IMR-90 (cell line): ENCODE results near the gene LHFPL6. TPM values are rescaled to one million over a fixed set of nuclear protein-coding genes. Genes with fewer than 3 reads are reported as not detected.

ENCODE experiments used
- ATAC-seq: fragments of 200-7000 bp; cut with Tn5 transposase; 2 replicates; pipeline ENCODE4 v1.9.1; 2020; ENCODE audit warnings: low read depth, mild to moderate bottlenecking, moderate library complexity
- BruUV-seq: library from RNA; stranded (reverse); fragments of 400-500 nt; replicated peaks from 2 replicates; lab custom pipeline; 2021; lab: Mats Ljungman, UMichigan
- CTCF ChIA-PET: fragments of 300-600 bp; formaldehyde crosslinking; extraction: SDS; loops from one replicate; lab custom pipeline; 2021; ENCODE audit warnings: antibody characterized with exemption; lab: Yijun Ruan, JAX
- POLR2A ChIA-PET: fragments of 300-600 bp; sonication (Branson Sonifier 250); formaldehyde crosslinking; loops from one replicate; lab custom pipeline; 2022; ENCODE audit warnings: antibody characterized with exemption; ENCODE audit not compliant: unreplicated experiment; lab: Charles Lee
- DNase-seq: peaks from one replicate; pipeline ENCODE4 v3.0.0; 2013
- H2AFZ ChIP-seq: replicated peaks from 2 replicates; pipeline ENCODE3; 2013; ENCODE audit warnings: low read length, mild to moderate bottlenecking; ENCODE audit not compliant: poor library complexity
- H2AK5ac ChIP-seq: 2 replicates; pipeline ENCODE4 v1.6.1; 2013; ENCODE audit warnings: low read depth, low read length, inconsistent platforms
- H2AK9ac ChIP-seq: replicated peaks from 2 replicates; pipeline ENCODE3; 2013; ENCODE audit warnings: mild to moderate bottlenecking, low read depth, low read length, moderate library complexity; ENCODE audit not compliant: poor library complexity
- H2BK120ac ChIP-seq: 2 replicates; pipeline ENCODE4 v1.6.1; 2013; ENCODE audit warnings: low read depth, low read length, inconsistent platforms
- H2BK15ac ChIP-seq: 3 replicates; pipeline ENCODE4 v1.6.1; 2013; ENCODE audit warnings: low read depth, low read length, inconsistent platforms
- H2BK20ac ChIP-seq: 2 replicates; pipeline ENCODE4 v1.6.1; 2013; ENCODE audit warnings: low read depth, mild to moderate bottlenecking, inconsistent platforms, low read length, moderate library complexity
- H2BK5ac ChIP-seq: 2 replicates; pipeline ENCODE4 v1.6.1; 2013; ENCODE audit warnings: mild to moderate bottlenecking, low read depth, low read length, inconsistent platforms; ENCODE audit not compliant: poor library complexity, severe bottlenecking
- H3K14ac ChIP-seq: replicated peaks from 2 replicates; pipeline ENCODE4 v1.6.1; 2013; ENCODE audit warnings: low read depth, low read length, inconsistent platforms
- H3K18ac ChIP-seq: 2 replicates; pipeline ENCODE4 v1.6.1; 2013; ENCODE audit warnings: low read depth, low read length, control low read depth
- H3K23ac ChIP-seq: 2 replicates; pipeline ENCODE4 v1.6.1; 2013; ENCODE audit warnings: low read depth, low read length, inconsistent platforms
- H3K27ac ChIP-seq: 2 replicates; pipeline ENCODE4 v1.5.1; 2013; ENCODE audit warnings: mild to moderate bottlenecking, control low read depth, low read length; ENCODE audit not compliant: insufficient read depth
- H3K27me3 ChIP-seq: 2 replicates; pipeline ENCODE4 v1.6.1; 2013; ENCODE audit warnings: low read length; ENCODE audit not compliant: control insufficient read depth, insufficient read depth
- H3K36me3 ChIP-seq: 2 replicates; pipeline ENCODE4 v1.6.1; 2013; ENCODE audit warnings: low read length, mixed read lengths; ENCODE audit not compliant: control insufficient read depth, insufficient read depth
- H3K4ac ChIP-seq: 2 replicates; pipeline ENCODE4 v1.6.1; 2013; ENCODE audit warnings: low read depth, low read length, inconsistent platforms
- H3K4me1 ChIP-seq: 2 replicates; pipeline ENCODE4 v1.6.1; 2013; ENCODE audit warnings: low read length, mixed read lengths; ENCODE audit not compliant: control insufficient read depth, insufficient read depth
- H3K4me2 ChIP-seq: 2 replicates; pipeline ENCODE4 v1.6.1; 2013; ENCODE audit warnings: low read depth, mild to moderate bottlenecking, control low read depth, low read length, moderate library complexity
- H3K4me3 ChIP-seq: 2 replicates; pipeline ENCODE4 v1.5.1; 2013; ENCODE audit warnings: low read depth, mild to moderate bottlenecking, control low read depth, low read length, moderate library complexity; ENCODE audit not compliant: insufficient read depth
- H3K56ac ChIP-seq: 2 replicates; pipeline ENCODE4 v1.6.1; 2013; ENCODE audit warnings: low read length, inconsistent platforms; ENCODE audit not compliant: insufficient read depth; ENCODE audit errors: extremely low read depth
- H3K79me1 ChIP-seq, 2 experiments: 2 replicates each; pipeline ENCODE4 v1.6.1; 2013; ENCODE audit warnings: low read length in 2 of 2, inconsistent platforms in 1 of 2, low read depth in 1 of 2
- H3K9ac ChIP-seq: 2 replicates; pipeline ENCODE4 v1.6.1; 2013; ENCODE audit warnings: low read depth, low read length, control low read depth
- H3K9me1 ChIP-seq: 2 replicates; pipeline ENCODE4 v1.6.1; 2013; ENCODE audit warnings: low read length, inconsistent platforms; ENCODE audit not compliant: insufficient read depth
- H3K9me3 ChIP-seq: 2 replicates; pipeline ENCODE4 v1.6.1; 2013; ENCODE audit warnings: low read length; ENCODE audit not compliant: control insufficient read depth, insufficient read depth
- H4K20me1 ChIP-seq: 2 replicates; pipeline ENCODE4 v1.6.1; 2013; ENCODE audit warnings: low read length, inconsistent platforms; ENCODE audit not compliant: insufficient read depth
- H4K5ac ChIP-seq: 2 replicates; pipeline ENCODE4 v1.6.1; 2013; ENCODE audit warnings: mild to moderate bottlenecking, low read depth, low read length, control low read depth
- H4K8ac ChIP-seq, 2 experiments: 2 replicates each; pipeline ENCODE4 v1.6.1; 2013; ENCODE audit warnings: low read depth in 2 of 2, low read length in 2 of 2, control low read depth in 1 of 2, inconsistent platforms in 1 of 2
- H4K91ac ChIP-seq: 2 replicates; pipeline ENCODE4 v1.6.1; 2013; ENCODE audit warnings: low read depth, low read length, inconsistent platforms; ENCODE audit not compliant: insufficient read depth
- CEBPB ChIP-seq: IDR thresholded peaks from 2 replicates; pipeline ENCODE4 v1.6.1; 2012; ENCODE audit warnings: low read depth, low read length, improper control_type of control experiment
- FOS ChIP-seq: fragments of 150-350 bp; IDR thresholded peaks from 2 replicates; pipeline ENCODE4 v1.6.1; 2016; ENCODE audit warnings: low read depth, low read length
- MXI1 ChIP-seq: IDR thresholded peaks from 2 replicates; pipeline ENCODE4 v1.6.1; 2012; ENCODE audit warnings: low read depth, mild to moderate bottlenecking, low read length, moderate library complexity, borderline replicate concordance
- NFE2L2 ChIP-seq: fragments of 150-350 bp; IDR thresholded peaks from 2 replicates; pipeline ENCODE4 v1.6.1; 2016; ENCODE audit warnings: low read depth, mild to moderate bottlenecking, low read length
- POLR2A ChIP-seq: IDR thresholded peaks from 2 replicates; pipeline ENCODE4 v1.6.1; 2012; ENCODE audit warnings: mild to moderate bottlenecking, low read depth, low read length
- RCOR1 ChIP-seq: IDR thresholded peaks from 2 replicates; pipeline ENCODE4 v1.6.1; 2012; ENCODE audit warnings: mild to moderate bottlenecking, low read length, improper control_type of control experiment; ENCODE audit not compliant: insufficient replicate concordance
- RFX5 ChIP-seq: IDR thresholded peaks from 2 replicates; pipeline ENCODE4 v1.8.0; 2012; ENCODE audit warnings: low read depth, mild to moderate bottlenecking, low read length, moderate library complexity
- WGBS, 2 experiments: methylation state at CpG; one replicate each; pipeline versions ENCODE4 v1.1.5 to v1.1.7; 2013; ENCODE audit warnings: missing lambda C conversion rate in 2 of 2; ENCODE audit not compliant: insufficient read length in 1 of 2; ENCODE audit errors: extremely low coverage in 2 of 2; 5-methylcytosine and 5-hydroxymethylcytosine counted together
- dilution Hi-C: fragments of 300-500 bp; cut with HindIII; formaldehyde crosslinking; loops from one replicate; pipeline ENCODE4 v1.14.3; 2018; ENCODE audit warnings: low sequenced_read_pairs; ENCODE audit not compliant: unreplicated experiment
- in situ Hi-C: fragments of 300-500 bp; cut with MboI; formaldehyde crosslinking; loops from 3 replicates; pipeline ENCODE4 v1.14.3; 2019; ENCODE audit warnings: low sequenced_read_pairs, inconsistent platforms, mixed read lengths
- intact Hi-C: fragments of 100-400 bp; cut with micrococcal nuclease; formaldehyde crosslinking; loops from 2 replicates; pipeline ENCODE4 v1.10.0; 2022
- polyA plus RNA-seq, 3 experiments: library from polyadenylated mRNA; depleted of rRNA; stranded (reverse); fragments of >200 nt; gene quantifications; 2 replicates each; pipeline ENCODE4 v1.2.3, GENCODE V29; 2012; ENCODE audit warnings: low replicate concordance in 1 of 3
- total RNA-seq: library from RNA; depleted of rRNA; stranded (reverse); fragments of >200 nt; gene quantifications from 2 replicates; pipeline ENCODE4 v1.2.3, GENCODE V29; 2012
- TF ChIP-seq, protein P1 (sequence below): fragments of 150-350 bp; IDR thresholded peaks from 2 replicates; pipeline ENCODE4 v1.6.1; 2017; ENCODE audit warnings: mild to moderate bottlenecking, antibody characterized with exemption, low read length, low read depth
- TF ChIP-seq, protein P2 (sequence below): fragments of 150-350 bp; IDR thresholded peaks from 2 replicates; pipeline ENCODE4 v1.6.1; 2016; ENCODE audit warnings: low read depth, mild to moderate bottlenecking, low read length, moderate library complexity, borderline replicate concordance
- TF ChIP-seq, protein P3 (sequence below): conservative IDR thresholded peaks from 2 replicates; pipeline ENCODE4 v1.5.1; 2012; ENCODE audit warnings: mild to moderate bottlenecking, low read depth, low read length, improper control_type of control experiment

The LHFPL6 gene
- total and polyA plus RNA-seq, 2 of the 4 experiments (the other 2 are of a cell fraction) = 24.7 to 36.1 TPM

DNA sequence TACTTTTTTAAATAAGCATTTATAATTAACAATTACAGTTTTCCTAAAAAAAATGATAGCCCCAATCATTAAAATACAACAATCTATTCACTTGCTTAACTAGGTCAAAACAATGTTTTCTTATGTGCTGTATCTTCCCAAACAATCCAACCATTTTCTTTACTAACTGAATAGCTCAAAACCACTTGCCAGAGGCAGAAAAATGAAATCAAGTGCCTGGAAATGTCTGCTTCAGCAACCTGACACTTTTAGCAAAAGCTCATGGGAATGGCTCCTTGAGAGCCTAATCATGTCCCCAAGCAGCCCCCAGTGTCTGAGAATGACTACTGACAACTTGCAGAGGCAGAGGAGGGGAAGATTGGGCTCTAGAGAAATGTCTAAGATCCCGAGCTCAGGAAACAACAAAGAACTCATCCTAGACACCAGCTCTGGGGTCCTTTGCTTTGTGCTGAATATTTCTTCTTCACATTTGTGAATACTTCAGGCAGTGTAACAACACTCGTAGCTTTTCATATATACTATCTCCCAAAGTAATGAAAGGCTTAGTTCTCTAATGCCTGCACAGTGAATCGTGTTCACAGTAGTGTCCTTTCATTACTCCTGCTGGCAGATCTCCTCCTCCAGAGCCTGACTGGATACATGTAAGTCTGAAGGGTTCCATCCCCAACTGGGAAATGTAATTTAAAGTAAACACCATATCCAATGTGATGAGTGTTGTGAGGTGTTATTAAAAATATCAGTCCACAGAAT, 280.0 kb downstream of the LHFPL6 start:
- no peak overlapping the region for H4K91ac ChIP-seq
- TF ChIP-seq FOS = no peak
- no peak for TF ChIP-seq RCOR1
- no peak for TF ChIP-seq RFX5
- TF ChIP-seq POLR2A = no peak
- TF ChIP-seq, protein P1, sequence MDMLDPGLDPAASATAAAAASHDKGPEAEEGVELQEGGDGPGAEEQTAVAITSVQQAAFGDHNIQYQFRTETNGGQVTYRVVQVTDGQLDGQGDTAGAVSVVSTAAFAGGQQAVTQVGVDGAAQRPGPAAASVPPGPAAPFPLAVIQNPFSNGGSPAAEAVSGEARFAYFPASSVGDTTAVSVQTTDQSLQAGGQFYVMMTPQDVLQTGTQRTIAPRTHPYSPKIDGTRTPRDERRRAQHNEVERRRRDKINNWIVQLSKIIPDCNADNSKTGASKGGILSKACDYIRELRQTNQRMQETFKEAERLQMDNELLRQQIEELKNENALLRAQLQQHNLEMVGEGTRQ = no peak
- TF ChIP-seq, protein P2, sequence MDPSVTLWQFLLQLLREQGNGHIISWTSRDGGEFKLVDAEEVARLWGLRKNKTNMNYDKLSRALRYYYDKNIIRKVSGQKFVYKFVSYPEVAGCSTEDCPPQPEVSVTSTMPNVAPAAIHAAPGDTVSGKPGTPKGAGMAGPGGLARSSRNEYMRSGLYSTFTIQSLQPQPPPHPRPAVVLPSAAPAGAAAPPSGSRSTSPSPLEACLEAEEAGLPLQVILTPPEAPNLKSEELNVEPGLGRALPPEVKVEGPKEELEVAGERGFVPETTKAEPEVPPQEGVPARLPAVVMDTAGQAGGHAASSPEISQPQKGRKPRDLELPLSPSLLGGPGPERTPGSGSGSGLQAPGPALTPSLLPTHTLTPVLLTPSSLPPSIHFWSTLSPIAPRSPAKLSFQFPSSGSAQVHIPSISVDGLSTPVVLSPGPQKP = no peak
- no peak for TF ChIP-seq MXI1
- TF ChIP-seq, protein P3, sequence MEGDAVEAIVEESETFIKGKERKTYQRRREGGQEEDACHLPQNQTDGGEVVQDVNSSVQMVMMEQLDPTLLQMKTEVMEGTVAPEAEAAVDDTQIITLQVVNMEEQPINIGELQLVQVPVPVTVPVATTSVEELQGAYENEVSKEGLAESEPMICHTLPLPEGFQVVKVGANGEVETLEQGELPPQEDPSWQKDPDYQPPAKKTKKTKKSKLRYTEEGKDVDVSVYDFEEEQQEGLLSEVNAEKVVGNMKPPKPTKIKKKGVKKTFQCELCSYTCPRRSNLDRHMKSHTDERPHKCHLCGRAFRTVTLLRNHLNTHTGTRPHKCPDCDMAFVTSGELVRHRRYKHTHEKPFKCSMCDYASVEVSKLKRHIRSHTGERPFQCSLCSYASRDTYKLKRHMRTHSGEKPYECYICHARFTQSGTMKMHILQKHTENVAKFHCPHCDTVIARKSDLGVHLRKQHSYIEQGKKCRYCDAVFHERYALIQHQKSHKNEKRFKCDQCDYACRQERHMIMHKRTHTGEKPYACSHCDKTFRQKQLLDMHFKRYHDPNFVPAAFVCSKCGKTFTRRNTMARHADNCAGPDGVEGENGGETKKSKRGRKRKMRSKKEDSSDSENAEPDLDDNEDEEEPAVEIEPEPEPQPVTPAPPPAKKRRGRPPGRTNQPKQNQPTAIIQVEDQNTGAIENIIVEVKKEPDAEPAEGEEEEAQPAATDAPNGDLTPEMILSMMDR = no peak
- TF ChIP-seq NFE2L2 = no peak
- no peak for TF ChIP-seq CEBPB
- H4K8ac ChIP-seq = no peak overlapping the region
- H2BK20ac ChIP-seq = no peak overlapping the region
- H2AFZ ChIP-seq = no peak overlapping the region
- H3K9me1 ChIP-seq = peaks cover 6% of the 10 kb centered on the region; the same call in 1 of the 2 replicates
- ATAC-seq (no peak), DNase-seq (no peak)
- in situ Hi-C loops (no loop called here), intact Hi-C loops (no loop called here), dilution Hi-C loops (no loop called here)
- no peaks in the 10 kb centered on the region for H3K9me3 ChIP-seq
- ChIA-PET POLR2A (no interaction called here), CTCF (interaction anchor here (0.7 to 1.5 kb wide), 3 partner anchors 12 to 77 kb away, joined by 3 to 4 read pairs (median 3); no protein-coding TSS in a partner anchor)
- no peak overlapping the region for H2AK5ac ChIP-seq
- H3K4me1 ChIP-seq = no peaks in the 10 kb centered on the region; the same call in 1 of the 2 replicates
- H4K20me1 ChIP-seq = no peaks in the 10 kb centered on the region
- no peak overlapping the region for H3K4ac ChIP-seq
- no peak overlapping the region for H3K4me2 ChIP-seq
- no peaks in the 10 kb centered on the region for H3K79me1 ChIP-seq
- no peak overlapping the region for H2AK9ac ChIP-seq
- H3K23ac ChIP-seq = no peak overlapping the region
- no peak overlapping the region for H3K56ac ChIP-seq
- no peak overlapping the region for H3K4me3 ChIP-seq
- H2BK15ac ChIP-seq = no peak overlapping the region
- no TSS peak for BruUV-seq
- H2BK120ac ChIP-seq = no peak overlapping the region
- H3K27me3 ChIP-seq = no peaks in the 10 kb centered on the region; the same call in 1 of the 2 replicates
- no peak overlapping the region for H3K18ac ChIP-seq
- no peak overlapping the region for H4K5ac ChIP-seq
- no peak overlapping the region for H3K14ac ChIP-seq
- H2BK5ac ChIP-seq = no peak overlapping the region
- no CpG with 5 or more reads among the region's 3 CpGs for WGBS, 2 experiments
- no peak overlapping the region for H3K9ac ChIP-seq
- H3K27ac ChIP-seq = no peak overlapping the region
- no peaks in the 10 kb centered on the region for H3K36me3 ChIP-seq
